HCT116 (cell line): Measurements from ENCODE around the gene OR8D4. TPM values are rescaled to one million over a fixed set of nuclear protein-coding genes. Genes with fewer than 3 reads are reported as not detected.

Source experiments
- ATAC-seq: fragments of 200-7000 bp; cut with Tn5 transposase; 2 replicates; pipeline ENCODE4 v1.9.1; 2020; ENCODE audit warnings: mild to moderate bottlenecking, moderate library complexity
- BruUV-seq: library from RNA; stranded (reverse); fragments of 400-500 nt; replicated peaks from 2 replicates; lab custom pipeline; 2021; lab: Mats Ljungman, UMichigan
- CTCF ChIA-PET: fragments of 300-600 bp; sonication (Branson Sonifier 250); formaldehyde crosslinking; loops from one replicate; lab custom pipeline; 2021; ENCODE audit warnings: antibody characterized with exemption; lab: Charles Lee
- POLR2A ChIA-PET: fragments of 300-600, 350-600 bp; sonication (Branson Sonifier 250); formaldehyde crosslinking; loops from one replicate; lab custom pipeline; 2021; ENCODE audit warnings: antibody characterized with exemption; lab: Charles Lee
- RAD21 ChIA-PET, 2 experiments: fragments of 300-600 bp; sonication (Branson Sonifier 250); formaldehyde crosslinking; loops; one replicate each; lab custom pipeline; 2023; ENCODE audit warnings: low total read pairs in 2 of 2; ENCODE audit not compliant: uncharacterized antibody in 2 of 2, unreplicated experiment in 2 of 2, low non-redundant PET in 1 of 2; lab: Charles Lee
- DNase-seq: peaks from one replicate; pipeline ENCODE4 v3.0.0-alpha.2; 2010; ENCODE audit warnings: low read depth, low spot score
- H2AFZ ChIP-seq: fragments of 200-600 bp; shearing (Covaris generic), sonication (generic); 2 replicates; pipeline ENCODE4 v1.6.1; 2017; ENCODE audit warnings: low read depth, mixed run types, mixed read lengths, antibody characterized with exemption, low read length; ENCODE audit not compliant: poor library complexity, severe bottlenecking
- H3K27ac ChIP-seq: 2 replicates; pipeline ENCODE4 v1.5.1; 2012; ENCODE audit warnings: low read depth, low read length
- H3K27me3 ChIP-seq: fragments of 200-600 bp; sonication (generic); 2 replicates; pipeline ENCODE4 v1.6.1; 2016; ENCODE audit warnings: mixed run types, low read length, mixed read lengths; ENCODE audit not compliant: insufficient read depth
- H3K36me3 ChIP-seq, 2 experiments: fragments of 200-500 bp in 1 of 2; fragments of 200-600 bp in 1 of 2; sonication (Bioruptor generic) in 1 of 2; sonication (generic) in 1 of 2; 2 replicates each; pipeline versions ENCODE4 v1.5.1 to v1.6.1; 2014 to 2016; ENCODE audit warnings: low read length in 2 of 2, inconsistent platforms in 1 of 2, mixed read lengths in 1 of 2, mixed run types in 1 of 2; ENCODE audit not compliant: insufficient read depth in 2 of 2, control insufficient read depth in 1 of 2
- H3K4me1 ChIP-seq, 2 experiments: fragments of 200-600 bp in 1 of 2; sonication (generic) in 1 of 2; 2 replicates each; pipeline versions ENCODE4 v1.5.1 to v1.6.1; 2012 to 2017; ENCODE audit warnings: low read length in 2 of 2, inconsistent platforms in 1 of 2, mild to moderate bottlenecking in 1 of 2, mixed read lengths in 1 of 2, mixed run types in 1 of 2, moderate library complexity in 1 of 2; ENCODE audit not compliant: insufficient read depth in 2 of 2, control insufficient read depth in 1 of 2
- H3K4me2 ChIP-seq: fragments of 200-600 bp; sonication (generic); 2 replicates; pipeline ENCODE4 v1.6.1; 2017; ENCODE audit warnings: mixed run types, low read length, mixed read lengths
- H3K4me3 ChIP-seq, 2 experiments: fragments of 200-600 bp in 1 of 2; sonication (generic) in 1 of 2; replicated peaks in 1 of 2; 2 replicates each; pipeline ENCODE4 v1.5.1; 2011 to 2016; ENCODE audit warnings: low read length in 2 of 2, control low read depth in 1 of 2, low read depth in 1 of 2, mild to moderate bottlenecking in 1 of 2, mixed read lengths in 1 of 2, mixed run types in 1 of 2
- H3K79me2 ChIP-seq: fragments of 200-600 bp; sonication (generic); 2 replicates; pipeline ENCODE4 v1.6.1; 2017; ENCODE audit warnings: mild to moderate bottlenecking, mixed run types, low read length, moderate library complexity, mixed read lengths; ENCODE audit not compliant: insufficient read depth
- H3K9ac ChIP-seq: fragments of 200-600 bp; sonication (generic); 2 replicates; pipeline ENCODE4 v1.6.1; 2016; ENCODE audit warnings: low read length, mixed read lengths
- H3K9me2 ChIP-seq: fragments of 200-600 bp; sonication (generic), shearing (Covaris generic); 2 replicates; pipeline ENCODE4 v1.6.1; 2017; ENCODE audit warnings: mixed run types, mild to moderate bottlenecking, moderate library complexity; ENCODE audit not compliant: insufficient read depth
- H3K9me3 ChIP-seq, 2 experiments: fragments of 200-500 bp in 1 of 2; fragments of 200-600 bp in 1 of 2; sonication (Bioruptor generic) in 1 of 2; sonication (generic) in 1 of 2; 2 replicates each; pipeline ENCODE4 v1.6.1; 2014 to 2017; ENCODE audit warnings: low read length in 2 of 2, mixed read lengths in 2 of 2, inconsistent platforms in 1 of 2, low read depth in 1 of 2, mild to moderate bottlenecking in 1 of 2, mixed run types in 1 of 2, moderate library complexity in 1 of 2; ENCODE audit not compliant: control insufficient read depth in 1 of 2, insufficient read depth in 1 of 2
- H4K20me1 ChIP-seq: fragments of 200-600 bp; sonication (generic), shearing (Covaris generic); 2 replicates; pipeline ENCODE4 v1.6.1; 2017; ENCODE audit warnings: mixed run types, mild to moderate bottlenecking, moderate library complexity; ENCODE audit not compliant: insufficient read depth
- CBX3 ChIP-seq: IDR thresholded peaks from 2 replicates; pipeline ENCODE4 v1.6.1; 2012; ENCODE audit warnings: low read depth
- EGR1 ChIP-seq: IDR thresholded peaks from 2 replicates; pipeline ENCODE4 v1.6.1; 2012; ENCODE audit warnings: low read depth
- ELF1 ChIP-seq: IDR thresholded peaks from 2 replicates; pipeline ENCODE4 v1.6.1; 2012; ENCODE audit warnings: low read depth, borderline replicate concordance
- EZH2 ChIP-seq: fragments of 200-600 bp; sonication (generic); IDR thresholded peaks from 2 replicates; pipeline ENCODE4 v1.6.1; 2017; ENCODE audit warnings: antibody characterized with exemption, mixed run types
- FOSL1 ChIP-seq: IDR thresholded peaks from 2 replicates; pipeline ENCODE4 v1.6.1; 2012; ENCODE audit warnings: low read depth
- JUND ChIP-seq: IDR thresholded peaks from 2 replicates; pipeline ENCODE4 v1.6.1; 2012
- POLR2AphosphoS5 ChIP-seq: IDR thresholded peaks from 2 replicates; pipeline ENCODE4 v1.6.1; 2011; ENCODE audit warnings: mild to moderate bottlenecking, low read depth, low read length, moderate library complexity
- RAD21 ChIP-seq: IDR thresholded peaks from 2 replicates; pipeline ENCODE4 v1.6.1; 2012; ENCODE audit warnings: low read depth, mild to moderate bottlenecking
- SRF ChIP-seq: IDR thresholded peaks from 2 replicates; pipeline ENCODE4 v1.6.1; 2012; ENCODE audit warnings: low read depth
- TCF7L2 ChIP-seq: IDR thresholded peaks from 2 replicates; pipeline ENCODE4 v1.7.0; 2011; ENCODE audit warnings: borderline replicate concordance, inconsistent platforms; ENCODE audit not compliant: insufficient read depth, insufficient read length; ENCODE audit errors: extremely low read depth
- ZFX ChIP-seq: fragments of 450-650 bp; IDR thresholded peaks from 2 replicates; pipeline ENCODE4 v1.6.1; 2017
- ZNF274 ChIP-seq: fragments of 200-500 bp; sonication (Bioruptor generic); IDR thresholded peaks from 2 replicates; pipeline ENCODE4 v1.6.1; 2014; ENCODE audit warnings: mild to moderate bottlenecking, low read depth, low read length, inconsistent platforms
- intact Hi-C: fragments of 100-400 bp; cut with micrococcal nuclease; formaldehyde crosslinking; loops from 2 replicates; pipeline ENCODE4 v1.10.0; 2022
- total RNA-seq: library from RNA; stranded (reverse); gene quantifications from one replicate; pipeline ENCODE4 v1.2.1, GENCODE V29; 2021; ENCODE audit not compliant: unreplicated experiment
- TF ChIP-seq, protein P1 (sequence below): IDR thresholded peaks from 2 replicates; pipeline ENCODE4 v1.6.1; 2012
- TF ChIP-seq, protein P2 (sequence below), 3 experiments: fragments of 200-600 bp in 1 of 3; sonication (generic) in 1 of 3; IDR thresholded peaks in 2 of 3; conservative IDR thresholded peaks in 1 of 3; 2 replicates each; pipeline ENCODE4 v1.5.1; 2012 to 2017; ENCODE audit warnings: low read depth in 2 of 3, low read length in 2 of 3, antibody characterized with exemption in 1 of 3, borderline replicate concordance in 1 of 3, control low read depth in 1 of 3, mild to moderate bottlenecking in 1 of 3, mixed read lengths in 1 of 3, mixed run types in 1 of 3, moderate library complexity in 1 of 3; ENCODE audit not compliant: insufficient read depth in 1 of 3
- TF ChIP-seq, protein P3 (sequence below): IDR thresholded peaks from 2 replicates; pipeline ENCODE4 v1.6.1; 2012; ENCODE audit warnings: low read depth
- TF ChIP-seq, protein P4 (sequence below): IDR thresholded peaks from 2 replicates; pipeline ENCODE4 v1.6.1; 2011; ENCODE audit warnings: mild to moderate bottlenecking, low read length, moderate library complexity; ENCODE audit not compliant: insufficient replicate concordance; ENCODE audit errors: extremely low read depth

OR8D4 gene
- total RNA-seq, 1 experiment from 2014 or later, result not detected

DNA sequence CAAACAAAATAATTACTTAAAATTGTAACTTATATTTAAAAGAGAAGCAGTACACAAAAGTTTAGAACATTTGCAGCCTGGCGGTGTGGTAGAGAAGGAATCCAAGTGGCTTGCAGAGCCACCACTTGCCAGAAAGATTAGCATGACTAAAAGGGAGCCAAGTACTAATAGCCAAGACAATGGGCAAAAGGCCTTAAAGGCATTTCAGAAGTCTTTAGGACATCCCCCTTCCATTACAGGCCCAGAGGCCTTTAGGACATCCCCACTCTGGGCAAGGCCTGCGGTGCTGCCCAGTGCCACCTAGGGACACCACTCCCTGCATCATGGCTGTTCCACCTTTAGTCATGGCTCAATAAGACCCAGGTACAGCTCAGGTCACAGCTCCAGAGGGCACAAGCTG lies 48.9 kb upstream of the OR8D4 start:
- no peak for DNase-seq
- CTCF ChIA-PET, result no interaction called here

More for the DNA sequence above, 48.9 kb upstream of the OR8D4 start:
- no peak overlapping the region for H3K9ac ChIP-seq
- intact Hi-C loops, result no loop called here
- no peaks in the 10 kb centered on the region for H3K79me2 ChIP-seq
- no TSS peak for BruUV-seq
- no peak overlapping the region for H2AFZ ChIP-seq
- no peaks in the 10 kb centered on the region for H3K27me3 ChIP-seq
- ChIA-PET POLR2A (no interaction called here), RAD21 (no interaction called here)
- no peaks in the 10 kb centered on the region for H3K4me1 ChIP-seq
- no peaks in the 10 kb centered on the region for H3K36me3 ChIP-seq
- H3K4me2 ChIP-seq, result no peak overlapping the region
- H3K9me2 ChIP-seq, result no peaks in the 10 kb centered on the region
- H3K9me3 ChIP-seq, result no peaks in the 10 kb centered on the region
- no peak overlapping the region for H3K4me3 ChIP-seq
- ATAC-seq, result no peak
- TF ChIP-seq FOSL1 (no peak), POLR2AphosphoS5 (no peak), JUND (no peak), EZH2 (no peak), EGR1 (no peak), SRF (no peak), CBX3 (no peak), ELF1 (no peak), ZNF274 (no peak), RAD21 (no peak), TCF7L2 (no peak), ZFX (no peak)
- TF ChIP-seq, protein P1, sequence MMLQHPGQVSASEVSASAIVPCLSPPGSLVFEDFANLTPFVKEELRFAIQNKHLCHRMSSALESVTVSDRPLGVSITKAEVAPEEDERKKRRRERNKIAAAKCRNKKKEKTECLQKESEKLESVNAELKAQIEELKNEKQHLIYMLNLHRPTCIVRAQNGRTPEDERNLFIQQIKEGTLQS, result no peak
- TF ChIP-seq, protein P2, sequence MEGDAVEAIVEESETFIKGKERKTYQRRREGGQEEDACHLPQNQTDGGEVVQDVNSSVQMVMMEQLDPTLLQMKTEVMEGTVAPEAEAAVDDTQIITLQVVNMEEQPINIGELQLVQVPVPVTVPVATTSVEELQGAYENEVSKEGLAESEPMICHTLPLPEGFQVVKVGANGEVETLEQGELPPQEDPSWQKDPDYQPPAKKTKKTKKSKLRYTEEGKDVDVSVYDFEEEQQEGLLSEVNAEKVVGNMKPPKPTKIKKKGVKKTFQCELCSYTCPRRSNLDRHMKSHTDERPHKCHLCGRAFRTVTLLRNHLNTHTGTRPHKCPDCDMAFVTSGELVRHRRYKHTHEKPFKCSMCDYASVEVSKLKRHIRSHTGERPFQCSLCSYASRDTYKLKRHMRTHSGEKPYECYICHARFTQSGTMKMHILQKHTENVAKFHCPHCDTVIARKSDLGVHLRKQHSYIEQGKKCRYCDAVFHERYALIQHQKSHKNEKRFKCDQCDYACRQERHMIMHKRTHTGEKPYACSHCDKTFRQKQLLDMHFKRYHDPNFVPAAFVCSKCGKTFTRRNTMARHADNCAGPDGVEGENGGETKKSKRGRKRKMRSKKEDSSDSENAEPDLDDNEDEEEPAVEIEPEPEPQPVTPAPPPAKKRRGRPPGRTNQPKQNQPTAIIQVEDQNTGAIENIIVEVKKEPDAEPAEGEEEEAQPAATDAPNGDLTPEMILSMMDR (IDR thresholded peaks at IDR 0.05 in 2 of 3, conservative IDR thresholded peaks at IDR 0.05 in 1 of 3; ENCODE audit: borderline replicate concordance in 1 of 3, insufficient read depth in 1 of 3, low read depth in 2 of 3, low read length in 2 of 3), result no peak
- TF ChIP-seq, protein P3, sequence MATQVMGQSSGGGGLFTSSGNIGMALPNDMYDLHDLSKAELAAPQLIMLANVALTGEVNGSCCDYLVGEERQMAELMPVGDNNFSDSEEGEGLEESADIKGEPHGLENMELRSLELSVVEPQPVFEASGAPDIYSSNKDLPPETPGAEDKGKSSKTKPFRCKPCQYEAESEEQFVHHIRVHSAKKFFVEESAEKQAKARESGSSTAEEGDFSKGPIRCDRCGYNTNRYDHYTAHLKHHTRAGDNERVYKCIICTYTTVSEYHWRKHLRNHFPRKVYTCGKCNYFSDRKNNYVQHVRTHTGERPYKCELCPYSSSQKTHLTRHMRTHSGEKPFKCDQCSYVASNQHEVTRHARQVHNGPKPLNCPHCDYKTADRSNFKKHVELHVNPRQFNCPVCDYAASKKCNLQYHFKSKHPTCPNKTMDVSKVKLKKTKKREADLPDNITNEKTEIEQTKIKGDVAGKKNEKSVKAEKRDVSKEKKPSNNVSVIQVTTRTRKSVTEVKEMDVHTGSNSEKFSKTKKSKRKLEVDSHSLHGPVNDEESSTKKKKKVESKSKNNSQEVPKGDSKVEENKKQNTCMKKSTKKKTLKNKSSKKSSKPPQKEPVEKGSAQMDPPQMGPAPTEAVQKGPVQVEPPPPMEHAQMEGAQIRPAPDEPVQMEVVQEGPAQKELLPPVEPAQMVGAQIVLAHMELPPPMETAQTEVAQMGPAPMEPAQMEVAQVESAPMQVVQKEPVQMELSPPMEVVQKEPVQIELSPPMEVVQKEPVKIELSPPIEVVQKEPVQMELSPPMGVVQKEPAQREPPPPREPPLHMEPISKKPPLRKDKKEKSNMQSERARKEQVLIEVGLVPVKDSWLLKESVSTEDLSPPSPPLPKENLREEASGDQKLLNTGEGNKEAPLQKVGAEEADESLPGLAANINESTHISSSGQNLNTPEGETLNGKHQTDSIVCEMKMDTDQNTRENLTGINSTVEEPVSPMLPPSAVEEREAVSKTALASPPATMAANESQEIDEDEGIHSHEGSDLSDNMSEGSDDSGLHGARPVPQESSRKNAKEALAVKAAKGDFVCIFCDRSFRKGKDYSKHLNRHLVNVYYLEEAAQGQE, result no peak
- TF ChIP-seq, protein P4, sequence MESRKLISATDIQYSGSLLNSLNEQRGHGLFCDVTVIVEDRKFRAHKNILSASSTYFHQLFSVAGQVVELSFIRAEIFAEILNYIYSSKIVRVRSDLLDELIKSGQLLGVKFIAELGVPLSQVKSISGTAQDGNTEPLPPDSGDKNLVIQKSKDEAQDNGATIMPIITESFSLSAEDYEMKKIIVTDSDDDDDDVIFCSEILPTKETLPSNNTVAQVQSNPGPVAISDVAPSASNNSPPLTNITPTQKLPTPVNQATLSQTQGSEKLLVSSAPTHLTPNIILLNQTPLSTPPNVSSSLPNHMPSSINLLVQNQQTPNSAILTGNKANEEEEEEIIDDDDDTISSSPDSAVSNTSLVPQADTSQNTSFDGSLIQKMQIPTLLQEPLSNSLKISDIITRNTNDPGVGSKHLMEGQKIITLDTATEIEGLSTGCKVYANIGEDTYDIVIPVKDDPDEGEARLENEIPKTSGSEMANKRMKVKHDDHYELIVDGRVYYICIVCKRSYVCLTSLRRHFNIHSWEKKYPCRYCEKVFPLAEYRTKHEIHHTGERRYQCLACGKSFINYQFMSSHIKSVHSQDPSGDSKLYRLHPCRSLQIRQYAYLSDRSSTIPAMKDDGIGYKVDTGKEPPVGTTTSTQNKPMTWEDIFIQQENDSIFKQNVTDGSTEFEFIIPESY, result no peak
- H3K27ac ChIP-seq, result no peak overlapping the region
- no peaks in the 10 kb centered on the region for H4K20me1 ChIP-seq
